ENCODE results near the gene CCSER2.
"Not testable (repeated sequence)": the region's sequence is repeated elsewhere in the genome, so short reads cannot be mapped to it uniquely, and the experiment has no call there.

The CCSER2 gene

DNA sequence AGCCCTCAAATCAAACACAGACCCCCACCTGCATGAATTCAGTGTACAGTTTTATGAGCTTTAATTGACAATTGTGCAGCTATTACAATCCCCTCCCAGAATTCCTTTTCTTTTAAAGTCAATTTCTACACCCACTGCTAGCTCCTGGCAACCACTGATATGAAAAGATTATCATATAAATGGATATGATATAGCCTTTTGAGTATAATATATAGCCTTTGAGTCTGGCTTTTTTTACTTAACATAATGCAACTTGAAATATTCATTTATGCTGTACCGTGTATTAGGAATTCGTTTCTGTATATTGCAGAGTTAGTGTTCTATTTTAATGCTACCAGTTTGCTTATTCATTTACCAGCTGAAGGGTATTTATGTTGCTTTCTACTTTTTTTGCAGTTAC lies 127.7 kb downstream of the CCSER2 start:
- DNase-seq: no peak

DNA sequence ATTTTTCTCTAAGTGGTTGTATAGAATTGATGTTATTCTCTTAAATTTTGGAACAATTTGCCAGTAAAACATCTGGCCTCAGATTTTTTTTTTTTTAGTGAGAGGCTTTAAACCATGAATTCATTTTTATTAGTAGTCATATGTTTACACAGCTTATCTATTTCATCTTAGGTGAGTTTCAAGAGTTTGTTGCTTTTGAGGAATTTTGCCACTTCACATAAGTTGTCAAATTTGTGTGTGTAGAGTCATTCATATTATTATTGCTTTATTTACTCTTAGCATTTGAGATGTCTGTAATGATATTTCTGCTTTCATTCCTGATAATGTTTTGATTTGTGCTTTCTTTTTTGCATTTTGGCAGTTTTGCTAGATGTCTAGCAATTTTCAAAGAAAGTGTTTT lies 132.1 kb downstream of the CCSER2 start:
- no peak for DNase-seq

DNA sequence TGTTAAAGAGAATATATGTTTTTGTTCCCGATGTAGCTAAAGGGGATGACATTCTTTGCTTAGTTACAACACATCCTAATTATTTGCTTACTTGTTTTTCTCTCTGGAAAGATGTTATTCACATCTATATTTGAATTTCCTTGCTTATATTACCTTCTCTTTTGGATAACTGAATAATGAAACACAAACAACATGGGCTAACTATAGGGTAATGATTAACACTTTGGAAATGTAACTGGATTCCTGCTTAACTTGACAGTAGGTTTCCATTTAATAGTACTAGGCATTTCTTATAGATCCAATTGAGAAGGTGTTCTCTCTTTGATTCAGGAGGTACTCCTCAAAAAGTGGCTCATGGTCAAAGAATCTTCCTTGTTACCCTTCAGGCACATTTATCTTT lies 141.1 kb downstream of the CCSER2 start:
- peak; percentile 6 for DNase-seq

DNA sequence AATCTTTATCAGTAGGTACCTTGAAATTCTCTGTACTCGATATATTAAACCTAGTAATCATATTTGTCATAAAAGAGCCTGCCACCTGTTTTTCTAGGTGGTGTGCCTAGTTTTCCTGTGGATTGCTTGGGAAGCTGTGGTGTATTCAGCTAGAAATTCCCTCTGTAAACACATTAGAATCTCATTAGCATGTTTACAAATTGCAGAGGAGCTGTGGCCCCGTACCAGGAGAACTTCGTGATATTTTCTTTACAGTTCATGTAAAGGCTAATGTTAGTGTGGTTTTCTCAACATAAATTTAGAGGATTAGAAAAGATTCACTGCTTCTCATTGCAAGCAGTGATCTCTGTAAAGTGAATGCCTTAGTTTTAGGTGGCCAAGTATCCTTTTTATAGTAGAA lies 144.7 kb downstream of the CCSER2 start:
- DNase-seq: no peak

DNA sequence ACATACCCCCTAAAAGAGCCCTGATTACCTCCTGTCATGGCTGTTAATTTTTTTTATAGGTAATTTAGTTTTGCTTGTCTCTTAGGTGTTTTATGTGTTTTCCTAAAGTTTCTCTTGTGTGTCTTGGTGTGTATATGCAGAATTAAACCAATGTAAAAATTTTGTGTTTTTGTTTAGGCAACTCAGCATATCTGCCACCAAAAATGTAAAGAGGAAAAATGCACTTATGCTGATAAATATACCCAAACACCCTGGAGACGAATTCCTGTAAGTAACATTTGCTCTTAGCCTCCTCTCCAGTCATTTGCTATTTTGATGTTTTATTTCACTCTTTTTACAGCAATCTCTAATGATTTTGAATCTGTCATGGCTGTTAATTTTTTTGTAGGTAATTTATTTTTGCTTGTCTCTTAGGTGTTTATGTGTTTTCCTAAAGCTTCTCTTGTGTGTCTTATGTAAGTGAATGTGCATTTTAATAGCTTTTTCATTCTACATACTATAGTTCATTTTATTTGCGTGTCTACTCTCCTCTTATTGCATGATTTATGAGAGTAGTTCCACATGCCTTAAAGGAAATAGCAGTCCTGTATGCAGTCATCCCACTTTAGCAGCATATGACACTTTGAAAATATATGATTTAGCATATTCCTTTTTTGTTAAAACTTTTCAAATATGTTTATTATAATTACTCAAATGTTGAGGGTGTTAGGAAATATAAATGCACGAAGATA lies 149.2 kb downstream of the CCSER2 start:
- DNase-seq: no peak

DNA sequence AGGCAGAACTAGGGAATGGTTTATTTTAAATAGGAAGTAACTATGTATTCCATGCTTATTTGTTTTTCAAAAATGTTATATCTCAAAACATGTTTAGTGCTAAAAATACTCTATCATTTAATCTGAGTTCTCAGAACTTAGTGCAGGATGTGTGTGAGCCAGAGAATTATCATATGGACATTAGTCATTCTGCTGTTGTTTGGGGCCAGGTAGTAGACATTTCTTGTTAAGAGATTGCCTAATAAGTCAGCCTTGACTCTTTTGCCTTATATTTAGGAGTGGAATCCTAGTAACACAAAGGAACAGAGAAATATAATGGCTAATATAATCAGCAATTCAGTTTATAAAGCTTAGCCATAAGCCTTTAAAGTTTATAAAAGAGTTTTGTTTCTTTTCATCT lies 149.8 kb downstream of the CCSER2 start:
- DNase-seq: peak; percentile 15

DNA sequence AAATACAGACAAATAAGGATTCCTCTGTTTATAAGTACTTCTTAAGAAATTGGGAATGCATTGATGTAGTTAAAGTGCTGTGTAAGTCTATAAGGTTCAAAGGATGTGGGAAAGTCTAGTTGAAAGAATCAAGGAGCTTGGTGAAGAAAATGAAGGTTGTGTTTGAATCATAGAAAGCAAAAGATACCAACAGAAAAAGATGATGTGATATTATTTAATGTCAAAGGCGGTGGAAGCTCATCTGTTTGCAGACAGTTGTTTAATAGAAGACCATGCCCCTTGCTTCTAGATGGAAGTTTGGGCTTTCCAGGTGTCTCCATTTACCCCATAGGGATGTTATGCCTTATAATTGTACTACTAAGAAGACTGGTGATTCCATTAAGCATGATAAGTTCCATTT lies 150.3 kb downstream of the CCSER2 start:
- DNase-seq: no peak

DNA sequence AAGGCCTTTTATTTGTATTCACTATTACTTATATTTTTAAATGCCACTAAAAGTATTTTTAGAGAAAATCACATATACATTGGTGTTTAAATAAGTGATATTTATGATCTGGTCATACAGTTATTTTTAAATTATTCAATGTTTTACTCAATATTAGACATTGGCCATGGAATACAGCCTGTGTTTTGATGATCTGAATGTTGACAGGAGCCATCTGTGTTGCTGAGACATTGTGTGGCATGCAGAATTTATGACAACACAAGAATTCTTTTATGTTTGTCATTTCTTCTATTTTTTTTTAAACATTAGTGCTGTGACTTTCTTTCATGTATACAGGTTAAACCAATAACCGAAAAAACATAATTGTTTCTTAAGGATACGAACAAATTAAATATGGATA lies 156.2 kb downstream of the CCSER2 start:
- no peak for DNase-seq

DNA sequence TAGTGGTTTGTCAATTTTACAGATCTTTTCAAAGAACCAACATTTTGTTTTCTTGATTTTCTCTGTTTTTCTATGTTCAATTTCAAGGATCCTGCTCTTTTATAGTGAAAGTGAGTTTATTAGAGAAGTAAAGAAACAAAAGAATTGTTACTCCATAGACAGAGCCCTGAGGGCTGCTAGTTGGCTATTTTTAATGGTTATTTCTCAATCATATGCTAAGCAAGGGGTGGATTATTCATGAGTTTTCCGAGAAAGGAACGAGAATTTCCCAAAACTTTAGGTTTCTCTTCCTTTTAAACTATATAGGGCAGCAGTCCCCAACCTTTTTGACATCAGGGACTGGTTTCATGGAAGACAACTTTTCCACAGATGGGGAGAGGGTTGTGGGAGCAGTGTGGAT lies 165.0 kb downstream of the CCSER2 start:
- no peak for DNase-seq

DNA sequence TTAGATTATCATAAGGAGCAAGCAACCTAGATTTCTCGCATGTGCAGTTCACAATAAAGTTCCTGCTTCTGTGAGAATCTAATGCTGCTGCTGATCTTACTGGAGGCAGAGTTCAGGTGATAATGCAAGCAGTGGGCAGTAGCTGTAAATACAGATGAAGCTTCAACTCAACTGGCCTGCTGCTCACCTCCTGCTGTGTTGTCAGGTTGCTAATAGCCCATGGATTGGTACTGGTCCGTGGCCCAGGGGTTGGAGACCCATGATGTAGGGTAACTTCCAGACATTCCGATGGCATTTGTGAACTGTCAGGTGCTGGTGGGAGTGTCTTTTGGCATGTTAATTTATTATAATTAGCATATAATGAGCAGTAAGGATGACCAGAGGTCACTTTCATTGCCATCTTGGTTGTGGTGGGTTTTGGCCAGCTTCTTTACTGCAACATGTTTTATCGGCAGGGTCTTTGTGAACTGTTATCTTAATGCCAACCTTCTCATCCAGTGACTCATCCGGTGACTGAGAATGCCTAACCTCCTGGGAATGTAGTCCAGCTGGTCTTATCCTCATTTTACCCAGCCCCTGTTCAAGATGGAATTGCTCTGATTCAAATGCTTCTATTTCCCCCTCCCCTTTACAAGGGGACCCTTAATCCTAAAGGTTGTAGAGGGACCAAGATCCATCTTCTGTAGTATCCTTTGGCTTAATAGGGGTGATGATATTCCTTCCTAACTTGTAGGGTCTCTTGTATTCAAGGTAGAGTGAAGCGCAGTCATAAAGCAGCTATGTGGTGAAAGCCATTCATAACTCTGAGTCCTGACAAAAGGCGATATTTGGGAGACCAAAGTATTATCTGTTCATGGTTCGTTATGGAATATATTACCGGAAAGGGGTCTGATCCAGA lies 165.8 kb downstream of the CCSER2 start:
- DNase-seq: peak; percentile 40

DNA sequence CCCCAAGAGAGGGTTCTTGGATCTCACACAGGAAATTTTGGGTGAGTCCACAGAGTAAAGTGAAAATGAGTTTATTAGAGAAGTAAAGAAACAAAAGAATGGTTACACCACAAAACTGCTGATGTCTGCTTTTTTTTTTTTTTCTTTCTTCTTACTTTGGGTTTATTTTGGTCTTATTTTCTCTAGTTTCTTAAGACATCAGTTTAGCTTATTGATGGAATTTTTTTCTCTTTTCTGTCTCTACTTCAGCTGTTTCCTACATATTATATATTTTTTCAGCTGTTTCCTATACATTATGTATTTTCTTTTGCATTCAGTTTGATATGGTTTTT lies 166.4 kb downstream of the CCSER2 start:
- DNase-seq: no peak

DNA sequence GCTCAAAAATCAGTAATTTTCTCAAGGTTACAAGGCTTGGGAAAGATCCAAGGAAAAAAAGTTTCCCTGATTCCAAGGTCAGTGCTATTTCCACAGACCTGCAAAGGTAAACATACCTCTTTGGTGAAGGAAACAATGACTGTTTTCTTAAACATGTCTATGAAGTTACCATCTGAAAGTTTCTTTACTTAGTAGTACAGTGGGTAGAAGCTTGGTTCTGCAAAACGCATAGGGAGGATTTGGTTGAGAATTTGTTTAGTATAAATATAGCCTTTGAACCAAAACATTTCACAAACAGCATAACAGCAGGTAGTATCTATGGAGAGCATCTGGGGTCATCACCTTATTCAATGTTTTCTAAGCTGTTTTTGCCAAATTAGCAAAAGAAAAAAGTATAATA lies 169.6 kb downstream of the CCSER2 start:
- DNase-seq: no peak

DNA sequence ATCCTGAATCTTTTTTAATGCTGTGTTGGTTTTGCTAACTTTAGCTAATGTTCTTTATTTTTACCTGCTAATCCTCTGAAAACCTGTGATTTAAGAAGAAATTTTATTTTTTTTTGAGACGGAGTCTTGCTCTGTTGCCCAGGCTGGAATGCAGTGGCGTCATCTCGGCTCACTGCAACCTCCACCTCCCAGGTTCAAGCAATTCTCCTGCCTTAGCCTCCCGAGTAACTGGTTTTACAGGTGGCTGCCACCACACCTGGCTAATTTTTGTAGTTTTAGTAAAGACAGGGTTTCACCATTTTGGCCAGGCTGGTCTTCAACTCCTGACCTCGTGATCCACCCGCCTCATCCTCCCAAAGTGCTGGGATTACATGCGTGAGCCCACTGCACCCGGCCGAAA lies 170.7 kb downstream of the CCSER2 start:
- not testable (repeated sequence) for DNase-seq

DNA sequence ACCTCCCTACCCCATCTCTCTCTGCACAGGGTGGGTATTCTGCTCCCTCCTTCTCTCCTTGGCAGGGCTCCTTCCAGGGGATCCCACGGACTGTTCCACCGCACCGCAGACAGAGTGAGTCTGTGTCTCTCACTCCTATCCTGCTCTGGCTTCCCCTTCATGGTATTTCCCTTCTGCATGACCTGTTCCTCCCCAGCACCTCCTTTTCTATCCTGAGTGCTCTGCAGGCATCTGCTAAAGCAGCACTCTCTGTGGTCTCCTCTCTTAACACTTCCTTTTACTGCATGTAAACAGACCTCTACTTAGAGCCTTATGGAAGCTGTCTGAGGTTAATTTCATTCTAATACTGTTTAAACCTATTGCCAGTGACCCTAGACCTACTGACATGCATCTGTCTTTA lies 171.5 kb downstream of the CCSER2 start:
- DNase-seq: no peak

DNA sequence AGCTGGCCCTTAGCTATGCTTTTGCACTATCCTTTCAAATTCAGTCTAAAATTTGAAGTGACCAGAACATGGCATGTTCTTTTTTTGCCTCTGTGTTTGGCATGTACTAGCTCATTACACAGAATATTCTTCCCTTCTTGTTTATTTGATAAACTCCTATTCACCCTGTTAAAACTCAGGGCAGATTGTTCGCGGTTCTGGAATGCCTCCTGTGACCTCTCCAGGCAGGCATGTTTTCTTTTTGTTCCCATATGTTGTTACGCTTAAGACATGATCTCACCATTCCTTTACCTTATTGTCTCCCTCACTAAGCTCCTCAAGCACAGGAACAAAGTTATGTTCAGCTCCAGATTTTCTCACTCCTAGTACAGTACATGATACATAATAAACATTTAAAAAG lies 181.7 kb downstream of the CCSER2 start:
- DNase-seq: peak; percentile 71

DNA sequence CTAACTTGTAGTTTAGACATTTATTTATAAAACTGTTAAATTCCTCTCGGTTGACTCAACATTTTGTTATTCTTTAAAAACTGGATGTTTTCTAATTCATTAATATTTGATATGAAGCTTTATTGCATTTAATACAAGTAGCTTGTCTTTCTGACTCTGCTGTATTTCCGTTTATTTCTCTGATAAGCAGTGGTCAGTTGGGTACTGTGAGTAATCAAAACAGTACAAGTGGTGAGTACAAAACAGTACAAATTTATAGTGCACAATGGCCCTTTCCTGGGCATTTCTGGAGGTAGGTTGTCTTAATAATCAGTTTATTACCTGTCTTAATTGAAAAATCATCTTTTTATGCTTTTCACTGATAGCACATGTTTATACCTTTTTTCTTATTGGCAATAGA lies 182.7 kb downstream of the CCSER2 start:
- DNase-seq: no peak

DNA sequence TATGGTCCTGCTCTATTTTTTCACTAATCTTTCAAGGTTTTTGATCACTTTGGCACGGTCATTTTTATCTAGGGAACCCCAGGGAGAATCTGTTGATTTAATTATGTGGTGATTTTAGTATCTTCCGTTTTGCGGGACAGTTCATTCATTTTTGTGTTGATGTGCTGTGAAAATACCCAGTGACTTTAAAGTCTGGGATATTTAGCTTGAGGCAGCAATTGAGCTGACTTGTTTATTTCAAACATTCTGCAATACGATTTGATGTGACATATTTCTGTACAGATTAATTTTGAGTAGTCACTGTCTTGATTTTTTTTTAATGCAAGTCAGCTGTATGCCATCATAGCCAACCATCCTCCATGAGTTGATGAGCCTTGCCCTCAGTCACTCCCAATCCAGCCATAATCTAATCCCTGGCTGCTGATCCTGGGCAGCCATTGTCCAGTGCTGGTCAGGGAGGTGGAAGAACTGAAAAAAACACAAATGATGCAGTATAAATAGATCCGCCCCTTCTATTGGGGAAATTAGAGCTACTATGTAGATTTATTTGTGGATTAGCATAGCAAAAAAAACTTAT lies 183.4 kb downstream of the CCSER2 start:
- no peak for DNase-seq

DNA sequence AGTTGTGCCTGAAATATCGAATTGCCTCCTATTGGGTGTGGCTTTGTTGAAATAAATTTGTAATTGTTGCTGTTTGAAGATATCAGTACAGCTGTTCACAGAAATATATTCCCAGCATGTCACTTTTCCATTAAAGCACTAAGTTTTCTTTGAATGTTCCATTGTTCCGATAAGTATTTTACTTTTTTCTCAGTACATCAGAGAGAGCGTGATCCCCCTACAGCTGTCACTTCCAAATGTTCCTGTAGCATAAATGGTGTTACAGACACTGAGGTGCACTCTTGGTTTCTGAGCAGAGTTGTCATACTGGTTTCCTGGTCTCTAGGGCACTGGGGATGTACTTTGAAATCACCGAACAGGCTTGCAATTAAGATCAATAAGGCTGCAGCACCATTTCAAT lies 189.2 kb downstream of the CCSER2 start:
- no peak for DNase-seq

DNA sequence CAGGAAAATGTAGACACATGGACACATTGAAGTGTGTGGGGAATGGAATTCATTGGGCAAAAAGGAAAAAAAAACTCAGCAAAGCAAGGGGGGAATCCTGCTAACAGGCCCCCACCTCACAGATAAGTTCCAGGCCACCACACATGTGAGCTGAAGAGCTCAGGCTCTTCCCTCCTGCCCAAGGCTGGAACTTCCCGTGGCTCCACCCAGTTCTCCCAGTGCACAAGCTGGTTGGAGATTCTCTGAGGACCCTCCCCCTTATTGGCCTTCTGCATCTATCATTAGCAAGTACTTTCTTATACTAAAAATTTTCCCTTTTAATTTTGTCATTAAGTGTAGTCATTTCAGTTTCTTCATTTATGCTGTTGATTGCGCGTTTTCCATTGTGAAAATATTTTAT lies 190.8 kb downstream of the CCSER2 start:
- no peak for DNase-seq

DNA sequence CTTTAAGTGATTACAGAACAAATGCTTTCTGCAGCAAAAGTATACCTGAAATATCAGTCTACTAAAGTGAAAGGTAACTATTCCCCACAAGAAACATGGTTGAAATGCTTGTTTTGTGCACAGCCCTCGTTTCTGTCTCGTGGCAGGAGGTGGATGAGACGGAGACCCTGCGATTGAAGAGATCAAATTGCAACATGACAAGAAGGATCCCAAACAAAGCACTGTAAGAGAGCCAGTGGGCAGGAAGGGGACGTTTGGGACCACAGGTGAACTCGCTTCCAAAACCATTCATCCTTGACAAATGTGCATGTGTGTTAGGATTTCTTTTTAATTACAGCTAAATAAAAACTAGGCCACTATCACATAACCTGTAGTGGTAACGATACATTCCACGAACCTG lies 192.6 kb downstream of the CCSER2 start:
- DNase-seq: no peak

DNA sequence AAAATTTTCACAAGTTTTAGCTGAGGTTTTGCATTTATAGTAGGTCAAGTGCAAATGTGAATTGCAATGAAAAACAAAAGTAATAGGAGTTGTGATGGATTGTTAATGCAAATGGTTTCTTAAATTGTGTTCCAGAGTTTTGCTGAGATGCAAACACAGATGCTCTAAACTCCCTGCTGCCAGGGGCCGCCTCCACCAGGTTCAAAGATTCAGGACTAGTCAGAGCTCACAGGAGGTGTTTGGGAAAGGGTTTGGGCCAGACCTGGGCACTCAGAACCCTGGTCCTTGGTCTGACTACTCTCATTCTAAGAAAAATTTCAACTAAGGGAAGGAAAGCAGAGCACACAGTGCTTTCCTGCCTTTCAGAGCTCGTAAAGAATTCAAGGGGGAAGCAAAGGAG lies 193.1 kb downstream of the CCSER2 start:
- DNase-seq: no peak

DNA sequence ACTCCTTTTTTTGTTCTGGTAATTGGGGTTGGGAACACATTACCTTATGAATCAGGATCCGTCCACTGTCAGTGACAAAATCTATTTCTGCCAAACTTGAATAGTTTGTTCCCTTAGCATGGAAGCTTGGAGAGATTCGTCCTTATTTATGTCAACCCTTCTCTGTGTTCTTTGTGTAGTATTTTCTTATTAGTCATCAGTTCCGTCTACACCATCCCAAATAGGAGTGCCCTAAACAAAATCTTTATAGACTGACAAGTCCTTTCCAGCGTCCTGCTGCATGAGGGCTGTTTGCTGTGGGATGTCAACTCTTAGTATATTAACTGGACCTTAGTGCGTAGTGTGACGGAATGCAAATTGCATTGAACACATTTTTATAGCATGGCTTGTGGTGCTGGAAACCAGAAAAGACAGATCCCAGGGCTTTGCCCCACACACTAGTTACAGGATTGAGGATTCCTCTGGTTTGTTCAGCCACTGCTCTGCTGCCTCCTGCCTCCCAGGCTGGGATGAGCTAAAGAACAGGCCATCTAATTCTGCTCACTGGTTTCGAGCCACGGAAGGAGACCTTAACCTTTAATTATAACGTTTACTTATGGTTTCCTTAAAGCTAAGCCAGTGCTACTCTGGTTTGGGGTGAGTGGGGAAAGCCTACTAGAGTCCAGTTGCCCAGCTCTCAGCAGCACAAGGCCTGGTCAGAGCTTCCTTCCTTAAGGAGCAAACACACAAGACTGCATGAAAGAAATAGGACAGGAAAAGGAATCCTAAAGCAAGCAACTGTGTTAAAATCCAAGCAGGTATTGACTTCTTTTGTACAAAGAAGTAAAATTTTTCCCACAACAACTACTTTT lies 194.4 kb downstream of the CCSER2 start:
- peak; percentile 9 for DNase-seq

DNA sequence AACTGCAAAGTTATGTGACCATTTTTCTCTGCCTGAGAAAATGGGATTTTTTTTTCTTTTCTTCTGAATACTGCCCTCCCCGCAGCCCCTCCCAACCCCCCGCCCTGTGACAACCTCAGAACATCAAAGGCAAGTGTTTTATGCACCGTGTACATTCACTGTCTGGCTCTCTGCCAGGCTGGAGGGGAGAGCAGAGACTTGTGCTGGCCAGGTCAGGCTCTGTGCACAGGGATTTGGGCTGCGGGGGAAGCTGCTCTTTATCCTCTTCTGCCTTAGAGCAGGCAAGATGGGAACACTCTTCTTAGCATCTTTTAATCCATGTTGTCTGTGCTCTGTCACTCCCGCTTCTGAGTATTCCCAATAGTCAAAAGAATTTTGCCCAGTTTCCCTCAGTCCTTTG lies 195.1 kb downstream of the CCSER2 start:
- peak; percentile 19 for DNase-seq

All from fibroblast of skin of right biceps (primary cell).